GM21526 (cell line): ENCODE results near the gene CNIH4.
"Not testable (repeated sequence)": the region's sequence is repeated elsewhere in the genome, so short reads cannot be mapped to it uniquely, and the experiment has no call there.

Source experiments
- ATAC-seq: cut with Tn5 transposase; IDR thresholded peaks from one replicate; pipeline ENCODE4 v1.9.1; 2021; ENCODE audit warnings: moderate library complexity; ENCODE audit not compliant: unreplicated experiment, low FRiP score

Gene CNIH4

DNA sequence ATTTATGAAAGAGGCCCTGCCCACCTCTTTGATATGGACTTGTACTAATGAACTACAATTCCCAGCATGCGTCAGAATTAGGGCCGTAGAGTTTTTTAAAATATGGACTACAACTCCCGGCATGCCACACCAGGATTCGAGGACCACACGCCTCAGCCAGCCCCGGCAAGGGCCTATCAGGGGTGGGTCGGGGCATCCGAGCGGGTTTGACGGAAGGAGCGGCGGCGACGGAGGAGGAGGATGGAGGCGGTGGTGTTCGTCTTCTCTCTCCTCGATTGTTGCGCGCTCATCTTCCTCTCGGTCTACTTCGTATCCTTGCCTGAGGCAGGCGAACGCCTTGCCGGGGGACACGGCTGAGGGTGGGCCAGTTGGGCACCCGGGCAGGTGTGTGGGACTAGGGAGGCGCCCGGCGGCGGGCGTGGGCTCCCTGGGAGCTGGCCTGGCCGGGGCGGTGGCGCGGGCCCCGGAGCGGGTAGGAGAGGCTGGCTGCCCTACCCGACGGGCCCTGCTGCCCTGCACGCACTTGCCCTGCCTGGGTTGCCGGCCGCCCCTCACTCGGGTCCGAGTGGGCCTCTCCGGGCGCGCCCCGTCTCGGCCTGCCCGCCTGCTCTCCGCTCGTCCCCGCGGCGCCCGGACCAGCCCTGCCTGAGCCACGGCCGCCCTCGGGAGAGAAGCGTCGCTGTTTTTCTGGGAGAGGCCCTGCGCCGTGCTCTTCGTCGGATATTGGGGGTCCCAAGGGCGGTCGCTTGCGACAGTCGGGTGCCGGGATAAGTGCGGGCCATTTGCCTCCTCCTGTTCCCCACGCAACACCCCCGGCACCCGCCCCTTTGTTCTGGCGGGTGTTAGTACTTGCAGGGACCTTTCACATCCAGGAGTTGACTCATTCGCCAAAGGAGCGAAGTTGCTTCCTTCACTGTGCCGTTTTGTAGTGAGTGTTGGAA, at the start of gene CNIH4:
CNIH4 (plus strand) TSS at position 195 of the 941 bp plus-strand sequence; CDS start at position 241, 46 bp downstream.
- peak; percentile 99 for ATAC-seq

DNA sequence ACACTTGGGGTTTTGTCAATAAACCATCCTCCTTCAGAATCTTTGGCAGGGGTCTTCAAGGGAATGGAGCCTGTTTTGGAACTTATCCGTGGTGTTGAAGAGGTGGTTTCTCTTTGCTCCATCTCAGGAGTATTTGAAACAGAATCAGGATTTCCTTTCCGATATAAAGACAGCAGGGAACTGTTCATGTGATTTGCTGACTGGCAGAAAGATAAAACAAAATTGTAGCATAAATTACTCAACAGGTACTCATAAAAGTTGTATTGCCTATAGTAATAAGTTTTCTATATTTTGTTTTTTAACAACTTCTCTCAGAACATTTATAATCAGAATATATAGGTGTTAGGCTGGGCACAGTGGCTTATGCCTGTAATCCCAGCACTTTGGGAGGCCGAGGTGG, 48.6 kb upstream of the CNIH4 start:
- no peak for ATAC-seq

DNA sequence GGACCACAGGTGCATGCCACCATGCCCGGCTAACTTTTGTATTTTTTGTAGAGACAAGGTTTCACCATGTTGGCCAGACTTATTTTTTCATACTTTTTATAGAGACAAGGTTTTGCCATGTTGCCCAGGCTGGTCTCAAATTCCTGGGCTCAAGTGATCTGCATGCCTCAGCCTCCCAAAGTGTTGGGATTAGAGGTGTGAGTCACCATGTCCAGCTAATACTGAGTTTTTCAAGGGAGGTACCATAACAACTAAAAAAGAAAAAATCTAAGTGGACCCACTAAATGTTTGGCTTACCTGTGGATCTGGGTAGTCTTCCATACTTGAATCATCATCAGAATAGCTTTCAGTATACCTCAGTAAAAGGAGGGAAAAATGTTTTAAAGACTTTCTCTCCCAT, 45.2 kb upstream of the CNIH4 start:
- ATAC-seq = not testable (repeated sequence)

DNA sequence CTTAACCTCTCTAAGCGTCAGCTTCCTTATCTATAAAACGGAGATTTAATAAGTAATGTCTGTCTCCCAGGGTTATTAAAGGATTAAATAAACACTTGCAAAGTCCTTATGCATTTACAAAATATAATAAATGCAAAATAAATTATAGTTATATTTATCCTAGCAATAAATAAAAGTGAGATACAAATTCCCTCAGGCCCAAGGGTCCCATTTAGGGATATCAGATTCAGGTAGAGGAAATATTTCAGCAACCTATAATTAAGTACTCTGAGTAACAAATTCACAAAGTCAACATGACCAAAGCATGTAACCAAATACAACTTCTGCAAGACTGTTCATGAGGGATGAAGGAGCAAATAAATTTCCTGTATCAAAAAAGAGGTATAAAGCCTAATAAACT, 44.7 kb upstream of the CNIH4 start:
- ATAC-seq = no peak

DNA sequence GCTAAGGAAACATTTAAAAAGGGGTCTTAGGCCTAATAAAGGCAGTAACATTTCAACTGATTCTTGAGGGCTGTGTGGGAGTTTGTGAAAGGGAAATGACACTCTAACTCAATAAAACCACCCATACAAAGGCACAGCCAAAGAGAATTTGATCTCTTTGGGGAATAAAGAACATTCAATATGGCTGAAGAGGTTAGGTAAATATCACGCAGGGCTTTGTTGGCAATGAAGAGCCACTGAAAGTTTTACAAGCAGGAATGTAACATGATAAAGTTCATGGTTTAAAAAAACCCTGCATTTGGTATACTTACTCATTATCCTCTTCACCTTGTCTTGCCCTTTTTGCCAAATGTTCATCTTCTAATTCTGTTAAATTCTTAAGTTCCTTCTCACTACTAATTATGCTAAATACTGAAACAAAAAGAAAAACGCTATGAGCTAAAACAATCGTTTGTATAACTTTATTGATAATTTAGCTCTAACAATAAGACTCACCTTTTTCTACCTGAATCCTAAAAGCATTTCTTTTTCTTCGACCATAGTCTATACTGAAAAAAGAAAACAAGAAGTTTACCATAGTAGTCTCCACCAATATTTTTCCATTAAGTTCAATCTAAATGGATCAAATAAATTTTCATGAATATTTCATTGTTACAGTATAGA, 39.2 kb upstream of the CNIH4 start:
- no peak for ATAC-seq

DNA sequence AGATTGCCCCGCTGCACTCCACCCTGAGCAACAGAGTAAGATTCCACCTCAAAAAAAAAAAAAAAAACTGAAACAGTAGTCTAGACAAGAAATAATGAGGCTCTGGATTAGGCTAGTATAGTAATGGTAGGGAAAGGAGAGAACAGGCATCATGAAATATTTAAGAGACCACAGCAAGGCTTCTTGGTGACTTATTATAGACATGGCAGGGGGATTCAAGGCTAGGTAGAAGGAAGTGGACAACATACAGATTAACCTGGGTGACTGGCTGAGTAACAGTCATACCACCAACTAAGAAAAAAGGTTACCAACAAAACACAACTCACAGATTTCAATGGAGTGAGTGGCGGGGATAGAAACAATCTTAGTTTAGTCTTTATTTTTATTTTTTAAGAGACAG, 35.0 kb upstream of the CNIH4 start:
- no peak for ATAC-seq

DNA sequence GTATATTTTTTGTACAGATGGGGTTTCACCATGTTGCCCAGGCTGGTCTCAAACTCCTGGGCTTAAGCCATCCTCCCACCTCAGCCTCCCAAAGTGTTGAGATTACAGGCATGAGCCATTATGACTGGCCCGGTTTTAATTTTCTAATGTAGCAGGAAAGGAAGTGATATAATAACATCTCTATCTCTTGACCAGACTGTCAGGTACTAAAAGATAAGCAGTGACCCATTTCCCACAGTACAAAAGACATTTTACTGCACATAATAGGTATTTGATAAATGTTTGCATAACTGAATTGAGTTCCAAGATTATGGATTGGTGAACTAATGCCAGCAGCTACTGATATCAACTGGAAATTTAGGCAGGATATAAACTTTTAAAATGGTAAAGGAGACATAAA, 30.7 kb upstream of the CNIH4 start:
- no peak for ATAC-seq

DNA sequence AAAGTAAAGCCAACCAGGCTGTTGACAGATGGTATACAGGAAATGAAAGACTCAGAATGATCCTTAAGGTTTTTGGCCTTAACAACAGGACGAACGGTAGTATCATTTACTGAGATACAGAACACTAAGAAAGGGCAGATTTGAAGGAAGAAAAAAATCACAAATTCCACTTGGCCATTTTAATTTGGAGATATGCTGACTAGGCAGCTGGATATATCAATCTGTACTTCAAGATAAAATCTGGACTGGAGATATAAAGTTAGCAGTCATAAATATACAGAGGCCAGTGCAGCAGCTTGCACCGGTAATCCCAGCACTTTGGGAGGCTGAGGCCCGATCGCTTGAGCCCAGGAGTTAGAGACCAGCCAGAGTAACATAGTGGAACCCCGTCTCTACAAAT, 28.0 kb upstream of the CNIH4 start:
- ATAC-seq = no peak

DNA sequence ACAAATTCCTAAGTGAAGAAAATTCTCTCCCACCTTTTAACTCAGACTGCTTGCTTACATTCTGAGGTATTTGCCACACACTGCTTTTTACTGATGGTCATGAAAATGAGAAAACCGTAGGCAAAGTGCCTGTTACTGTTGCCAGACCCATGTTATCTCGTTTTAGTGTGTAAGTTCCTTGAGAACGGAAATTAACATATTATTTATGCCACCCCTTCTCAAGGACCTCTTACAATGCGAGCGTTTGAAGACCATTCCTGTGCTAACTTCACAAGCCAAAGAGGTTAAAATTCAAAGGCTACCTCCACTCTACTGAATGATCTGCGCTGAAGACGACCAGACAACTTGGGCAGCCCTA, 27.2 kb upstream of the CNIH4 start:
- peak; percentile 8 for ATAC-seq

DNA sequence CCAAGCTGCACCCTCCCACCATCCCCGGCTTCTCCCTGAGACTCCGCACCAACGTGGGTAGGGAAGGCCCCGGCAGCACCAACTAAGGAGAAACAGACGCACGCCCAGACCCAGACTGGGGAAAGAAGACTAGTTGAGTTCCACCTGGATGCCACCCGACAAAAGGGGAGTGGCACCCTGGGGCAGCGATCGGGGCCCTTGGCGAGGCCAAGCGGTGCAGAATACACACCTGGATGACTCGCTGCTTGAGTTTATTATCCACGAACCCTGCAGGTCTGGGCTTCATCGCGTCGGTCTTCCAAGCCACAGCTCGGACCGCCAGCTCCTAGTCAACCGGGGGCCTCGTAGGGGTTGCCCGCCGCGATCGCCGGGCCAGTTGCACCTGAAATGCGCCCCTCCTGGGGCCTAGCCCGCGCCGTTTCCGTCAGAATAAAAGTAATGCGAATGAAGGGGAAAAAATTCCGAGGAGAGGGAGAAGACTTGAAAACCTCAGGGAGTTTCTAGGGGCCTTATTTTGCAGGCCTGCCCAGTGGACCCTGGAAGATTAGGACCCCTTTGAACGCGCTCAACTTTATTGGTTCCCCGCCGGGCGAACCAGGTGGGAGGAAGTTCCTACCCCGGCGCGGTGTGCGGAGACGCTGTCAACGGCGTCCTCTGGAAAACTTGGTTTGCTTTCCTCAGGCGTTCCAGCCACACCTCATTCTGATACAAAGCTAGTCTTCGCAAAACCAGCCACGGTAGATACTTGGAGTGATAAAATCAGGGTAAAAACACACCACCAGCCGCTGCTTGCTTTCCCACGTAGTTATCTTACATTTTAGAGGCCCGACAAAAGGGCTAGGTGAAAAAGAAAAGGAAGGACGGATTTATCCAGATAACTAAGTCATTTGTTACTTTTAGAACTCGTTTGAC, 26.6 kb upstream of the CNIH4 start, which contains the start of gene NVL:
NVL (minus strand) TSS at position 331 of the 912 bp plus-strand sequence; CDS start at position 286, 45 bp downstream.
- ATAC-seq = peak; percentile 61

DNA sequence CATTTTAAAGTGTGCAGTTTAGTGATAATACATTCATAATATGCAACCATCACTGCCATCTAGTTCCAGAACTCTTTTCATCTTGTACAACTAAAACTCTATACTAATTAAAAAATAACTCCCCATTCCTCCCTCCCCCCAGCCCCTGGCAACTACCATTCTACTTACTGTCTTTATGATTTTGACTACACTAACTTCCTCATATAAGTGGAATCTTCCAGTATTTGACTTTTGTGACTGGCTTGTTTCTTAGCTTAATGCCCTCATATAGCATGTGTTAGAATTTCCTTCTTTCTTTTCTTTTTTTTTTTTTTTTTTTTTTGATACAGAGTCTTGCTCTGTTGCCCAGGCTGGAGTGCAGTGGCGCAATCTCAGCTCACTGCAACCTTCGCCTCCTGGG, 25.4 kb upstream of the CNIH4 start:
- ATAC-seq = no peak

DNA sequence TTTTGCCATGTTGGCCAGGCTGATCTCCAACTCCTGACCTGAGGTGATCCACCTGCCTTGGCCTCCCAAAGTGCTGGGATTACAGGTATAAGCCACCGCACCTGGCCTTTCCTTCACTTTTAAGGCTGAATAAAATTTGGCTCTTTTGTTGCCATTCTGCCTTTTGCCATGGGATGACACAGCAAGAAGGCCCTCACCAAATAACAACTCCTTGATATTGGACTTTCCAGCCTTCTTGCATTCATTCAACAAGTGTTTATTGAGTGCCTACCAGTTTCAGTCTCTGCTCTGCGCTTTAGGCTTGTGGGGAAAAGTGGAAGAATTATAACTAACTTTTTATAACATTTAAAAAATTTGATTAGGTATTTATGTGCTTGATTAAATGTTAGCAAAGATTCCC, 24.9 kb upstream of the CNIH4 start:
- ATAC-seq = no peak

DNA sequence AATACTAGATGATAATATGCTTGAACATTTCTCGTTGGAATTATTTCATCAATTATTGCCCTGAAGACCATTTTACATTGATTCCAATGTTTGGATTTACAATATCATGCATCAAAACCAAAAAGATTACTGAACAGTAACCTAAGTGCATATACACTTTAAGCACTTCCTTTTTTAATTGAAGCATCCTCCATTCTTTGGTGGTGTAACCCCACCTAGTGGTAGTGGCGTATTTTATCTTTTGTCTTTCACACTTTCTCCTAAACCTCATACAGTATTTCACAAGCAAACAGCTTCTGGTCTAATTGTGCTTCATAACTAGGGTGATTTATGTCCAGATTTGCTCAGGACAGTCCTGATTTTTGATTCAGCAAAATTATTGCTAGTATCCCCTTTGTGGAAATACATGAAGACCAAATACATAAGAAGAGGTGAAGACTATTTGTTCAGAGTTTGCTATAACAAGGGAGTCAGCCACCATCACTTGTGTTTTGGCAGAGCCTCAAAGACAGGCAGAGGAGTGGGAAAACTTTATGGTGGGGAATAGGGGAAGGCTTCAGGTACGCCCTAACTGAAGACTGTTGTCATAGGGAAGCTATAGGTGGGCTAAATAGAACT, 23.3 kb upstream of the CNIH4 start:
- peak; percentile 54 for ATAC-seq

DNA sequence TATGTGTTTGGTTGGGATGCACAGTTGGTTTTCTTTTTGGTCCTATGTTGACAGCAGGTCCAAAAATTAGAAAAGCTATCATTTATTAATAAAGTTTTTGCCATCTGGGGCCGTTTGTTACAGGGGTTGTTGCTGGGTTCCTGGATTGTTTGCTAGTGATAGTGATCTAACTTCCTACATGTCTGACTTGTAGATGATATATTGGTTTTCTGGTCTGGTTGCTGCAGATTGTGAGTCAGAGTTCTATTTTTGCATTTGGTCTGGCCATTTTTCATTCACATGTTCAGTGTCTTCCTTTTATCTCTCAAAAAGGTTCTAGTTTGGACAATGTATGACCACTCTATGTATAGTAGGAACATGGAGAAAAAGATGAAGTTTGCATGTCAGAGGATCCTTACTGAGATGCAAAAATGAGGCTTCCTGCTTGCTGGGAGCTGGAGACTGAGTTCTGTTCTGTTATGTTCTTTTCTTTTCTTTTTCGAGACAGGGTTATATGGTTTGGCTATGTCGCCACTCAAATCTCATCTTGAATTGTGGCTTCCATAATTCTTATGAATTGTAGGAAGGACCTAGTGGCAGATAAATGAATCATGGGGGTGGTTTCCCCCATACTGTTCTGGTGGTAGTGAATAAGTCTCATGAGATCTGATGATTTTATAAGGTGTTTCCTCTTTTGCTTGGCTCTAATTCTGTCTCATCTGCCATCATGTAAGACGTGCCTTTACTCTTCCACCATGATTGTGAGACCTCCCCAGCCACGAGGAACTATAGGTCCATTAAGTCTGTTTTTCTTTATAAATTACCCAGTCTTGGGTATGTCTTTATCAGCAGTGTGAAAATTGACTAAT, 22.5 kb upstream of the CNIH4 start:
- no peak for ATAC-seq

DNA sequence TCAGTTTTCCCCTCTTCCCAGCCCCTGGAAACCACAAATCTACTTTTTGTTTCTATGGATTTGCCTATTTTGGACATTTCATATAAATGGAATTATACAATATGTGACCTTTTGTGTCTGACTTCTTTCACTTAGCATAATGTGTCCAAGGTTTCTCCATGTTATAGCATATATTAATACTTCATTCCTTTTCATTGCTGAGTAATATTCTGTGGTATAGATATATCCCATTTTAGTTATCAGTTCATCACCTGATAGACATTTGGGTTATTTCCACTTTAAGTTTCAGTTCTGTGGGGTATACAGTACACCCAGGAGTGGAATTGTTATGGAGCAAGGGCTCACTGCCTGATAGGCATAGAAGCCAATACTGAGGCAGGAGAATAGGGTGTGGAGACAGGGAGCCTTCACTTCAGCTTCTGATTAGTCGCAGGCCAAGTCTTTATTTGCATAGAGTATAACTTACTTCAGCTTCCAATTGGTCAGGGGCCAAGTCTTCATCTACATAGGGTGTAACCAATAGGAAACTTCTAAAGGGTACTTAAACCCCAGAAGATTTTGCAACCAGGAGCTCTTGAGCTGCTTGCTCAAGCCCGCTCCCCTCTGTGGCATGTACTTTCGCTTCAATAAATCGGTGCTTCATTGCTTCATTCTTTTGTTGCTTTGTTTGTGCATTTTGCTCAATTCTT, 18.4 kb upstream of the CNIH4 start:
- no peak for ATAC-seq

DNA sequence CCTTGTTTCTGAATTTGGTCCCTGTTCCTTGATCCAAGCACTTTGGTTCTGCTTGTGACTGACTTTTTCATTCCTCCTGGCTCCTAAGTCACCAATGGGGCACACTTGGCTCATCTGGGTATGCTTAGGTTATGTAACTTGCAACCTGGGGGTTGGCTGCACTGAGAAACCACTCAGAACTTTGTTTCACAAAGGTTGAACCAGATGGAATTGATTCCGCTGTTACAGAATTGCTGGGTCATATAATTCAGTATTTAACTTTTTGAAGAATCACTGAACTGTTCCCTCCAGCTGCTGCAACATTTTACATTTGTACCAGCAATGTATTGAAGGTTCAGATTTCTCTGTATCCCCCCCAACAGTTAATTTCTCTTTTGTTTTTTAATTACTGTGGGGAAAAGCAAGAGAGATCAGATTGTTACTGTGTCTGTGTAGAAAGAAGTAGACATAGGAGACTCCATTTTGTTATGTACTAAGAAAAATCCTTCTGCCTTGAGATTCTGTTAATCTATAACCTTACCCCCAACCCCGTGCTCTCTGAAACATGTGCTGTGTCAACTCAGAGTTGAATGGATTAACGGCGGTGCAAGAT, 17.1 kb upstream of the CNIH4 start:
- no peak for ATAC-seq

DNA sequence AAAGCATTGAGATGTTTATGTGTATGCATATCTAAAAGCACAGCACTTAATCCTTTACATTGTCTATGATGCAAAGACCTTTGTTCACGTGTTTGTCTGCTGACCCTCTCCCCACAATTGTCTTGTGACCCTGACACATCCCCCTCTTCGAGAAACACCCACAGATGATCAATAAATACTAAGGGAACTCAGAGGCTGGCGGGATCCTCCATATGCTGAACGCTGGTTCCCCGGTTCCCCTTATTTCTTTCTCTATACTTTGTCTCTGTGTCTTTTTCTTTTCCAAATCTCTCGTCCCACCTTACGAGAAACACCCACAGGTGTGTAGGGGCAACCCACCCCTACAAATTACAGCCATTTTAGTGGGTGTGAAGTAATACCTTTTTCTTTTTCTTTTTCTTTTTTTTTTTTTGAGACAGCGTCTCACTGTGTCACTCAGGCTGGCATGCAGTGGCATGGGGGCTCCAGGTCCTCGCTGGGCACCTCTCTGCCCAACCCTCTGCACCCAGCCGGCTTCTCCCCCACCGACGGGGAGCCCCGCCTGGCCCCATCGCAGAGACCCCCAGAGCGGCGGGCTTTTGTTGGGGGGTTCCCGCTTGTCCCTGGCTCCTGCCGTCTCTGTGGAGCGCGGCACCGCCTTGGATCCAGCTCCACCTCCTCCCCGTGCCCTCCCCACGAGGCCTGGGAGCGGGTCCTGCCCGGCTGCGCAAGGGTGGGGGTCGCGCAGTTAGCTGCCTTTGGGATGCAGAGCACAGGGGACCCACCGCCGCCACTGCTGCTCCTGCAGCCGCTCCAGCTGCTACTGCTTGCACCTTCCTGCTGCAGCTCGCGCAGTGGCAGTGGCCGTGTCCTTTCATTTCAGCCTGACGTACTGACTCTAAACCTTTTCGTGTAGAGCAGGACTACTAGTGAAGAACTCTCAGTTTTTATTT, 16.0 kb upstream of the CNIH4 start:
- not testable (repeated sequence) for ATAC-seq
